ENCODE results near the gene TRIM71.

- TF ChIP-seq CTCF (IDR thresholded peaks at IDR 0.05) (no peak), POLR2AphosphoS5 (IDR thresholded peaks at IDR 0.05) (no peak), POLR2A (IDR thresholded peaks at IDR 0.05) (no peak)
Measured at GRCh38 chr3:32815841-32816438, 1.9 kb upstream of the TRIM71 start.

Measured in breast epithelium (tissue), 3 donors.